Liver (tissue), 3 donors: Measurements from ENCODE around the gene C1QTNF3.

Experiments
- TAF1 ChIP-seq: conservative IDR thresholded peaks from 2 replicates; pipeline ENCODE4 v1.6.1; 2016; ENCODE audit warnings: antibody characterized with exemption, mild to moderate bottlenecking
- TF ChIP-seq, protein P1 (sequence below): fragments of 150-350 bp; IDR thresholded peaks from 2 replicates; pipeline ENCODE4 v1.5.1; 2017; ENCODE audit warnings: improper control_type of control experiment, low read depth, low read length; ENCODE audit not compliant: missing input control
- donor health status: healthy.
- donor health status: healthy.

DNA sequence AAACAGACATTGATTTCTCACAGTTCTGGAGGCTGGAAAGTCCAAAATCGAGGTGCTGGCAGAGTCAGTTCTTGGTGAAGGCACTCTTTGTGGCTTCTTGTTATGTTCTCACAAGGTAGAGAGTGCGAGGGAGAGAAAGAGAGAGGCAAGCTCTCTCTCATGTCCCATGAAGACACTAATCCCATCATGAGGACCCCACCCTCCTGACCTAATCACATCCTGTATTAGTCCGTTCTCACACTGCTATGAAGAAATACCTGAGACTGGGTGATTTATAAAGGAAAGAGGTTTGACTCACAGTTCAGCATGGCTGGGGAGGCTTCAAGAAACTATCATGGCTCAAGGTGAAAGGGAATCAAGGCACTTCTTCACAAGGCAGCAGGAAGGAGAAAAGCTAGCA, 29.5 kb downstream of the C1QTNF3 start:
- TF ChIP-seq TAF1 = no peak
- TF ChIP-seq, protein P1, sequence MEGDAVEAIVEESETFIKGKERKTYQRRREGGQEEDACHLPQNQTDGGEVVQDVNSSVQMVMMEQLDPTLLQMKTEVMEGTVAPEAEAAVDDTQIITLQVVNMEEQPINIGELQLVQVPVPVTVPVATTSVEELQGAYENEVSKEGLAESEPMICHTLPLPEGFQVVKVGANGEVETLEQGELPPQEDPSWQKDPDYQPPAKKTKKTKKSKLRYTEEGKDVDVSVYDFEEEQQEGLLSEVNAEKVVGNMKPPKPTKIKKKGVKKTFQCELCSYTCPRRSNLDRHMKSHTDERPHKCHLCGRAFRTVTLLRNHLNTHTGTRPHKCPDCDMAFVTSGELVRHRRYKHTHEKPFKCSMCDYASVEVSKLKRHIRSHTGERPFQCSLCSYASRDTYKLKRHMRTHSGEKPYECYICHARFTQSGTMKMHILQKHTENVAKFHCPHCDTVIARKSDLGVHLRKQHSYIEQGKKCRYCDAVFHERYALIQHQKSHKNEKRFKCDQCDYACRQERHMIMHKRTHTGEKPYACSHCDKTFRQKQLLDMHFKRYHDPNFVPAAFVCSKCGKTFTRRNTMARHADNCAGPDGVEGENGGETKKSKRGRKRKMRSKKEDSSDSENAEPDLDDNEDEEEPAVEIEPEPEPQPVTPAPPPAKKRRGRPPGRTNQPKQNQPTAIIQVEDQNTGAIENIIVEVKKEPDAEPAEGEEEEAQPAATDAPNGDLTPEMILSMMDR = no peak
